ENCODE measurements around the gene FRMD4A.

- no peak for TF ChIP-seq POLR2A (IDR thresholded peaks at IDR 0.05; ENCODE audit: low read depth, low read length)
- TF ChIP-seq TAF1 (IDR thresholded peaks at IDR 0.05; ENCODE audit: borderline replicate concordance, low read depth, low read length) = no peak
- no peak for TF ChIP-seq POLR2AphosphoS5 (IDR thresholded peaks at IDR 0.05; ENCODE audit: low read depth, low read length)
These were observed 534.8 kb downstream of the FRMD4A start for GRCh38 chr10:13795653-13796555.

All from GM12892 (cell line).